ENCODE measurements around the gene TMEM225. TPM values are rescaled to one million over a fixed set of nuclear protein-coding genes. Genes with fewer than 3 reads are reported as not detected.

Gene TMEM225, protein sequence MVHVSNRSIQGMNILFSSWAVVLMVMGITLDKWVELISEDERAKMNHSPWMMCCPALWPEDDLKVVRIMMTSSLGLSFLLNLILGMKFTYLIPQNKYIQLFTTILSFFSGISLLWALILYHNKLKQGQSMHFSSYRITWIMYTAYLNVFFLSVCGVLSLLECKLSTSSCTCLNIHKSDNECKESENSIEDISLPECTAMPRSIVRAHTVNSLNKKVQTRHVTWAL
- total RNA-seq, result not detected in 2 replicates

DNA sequence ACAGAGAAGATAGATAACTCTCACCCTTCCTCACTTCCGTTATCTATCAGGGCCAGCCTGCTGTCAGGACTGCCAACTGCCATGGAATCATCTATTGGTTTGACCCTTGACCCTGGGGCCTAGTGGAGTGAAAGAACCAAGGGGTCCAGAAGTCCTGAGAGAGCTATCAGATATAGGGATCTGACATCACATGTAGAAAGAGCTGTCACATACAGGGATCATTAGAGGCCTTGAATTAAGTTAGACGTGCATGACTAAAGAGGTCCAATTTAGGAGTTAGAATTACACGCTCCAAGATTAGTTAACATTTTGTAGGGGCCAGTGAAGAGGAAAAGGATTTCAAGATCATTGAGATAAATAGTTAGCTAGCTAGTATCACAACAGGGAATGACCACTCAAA, at the start of gene TMEM225:
TMEM225 (minus strand) TSS at position 101 of the 400 bp plus-strand sequence. CDS start 245 bp downstream, outside the sequence.
- H3K36me3 ChIP-seq (ENCODE audit: control insufficient read depth, insufficient read depth, low read length), result no peaks in the 10 kb centered on the region
- H3K4me3 ChIP-seq (ENCODE audit: low read depth, low read length), result no peak within 1 kb of the TSS
- no peaks in the 10 kb centered on the region for H3K27me3 ChIP-seq (ENCODE audit: control insufficient read depth, insufficient read depth, low read length)
- TF ChIP-seq, protein P1, sequence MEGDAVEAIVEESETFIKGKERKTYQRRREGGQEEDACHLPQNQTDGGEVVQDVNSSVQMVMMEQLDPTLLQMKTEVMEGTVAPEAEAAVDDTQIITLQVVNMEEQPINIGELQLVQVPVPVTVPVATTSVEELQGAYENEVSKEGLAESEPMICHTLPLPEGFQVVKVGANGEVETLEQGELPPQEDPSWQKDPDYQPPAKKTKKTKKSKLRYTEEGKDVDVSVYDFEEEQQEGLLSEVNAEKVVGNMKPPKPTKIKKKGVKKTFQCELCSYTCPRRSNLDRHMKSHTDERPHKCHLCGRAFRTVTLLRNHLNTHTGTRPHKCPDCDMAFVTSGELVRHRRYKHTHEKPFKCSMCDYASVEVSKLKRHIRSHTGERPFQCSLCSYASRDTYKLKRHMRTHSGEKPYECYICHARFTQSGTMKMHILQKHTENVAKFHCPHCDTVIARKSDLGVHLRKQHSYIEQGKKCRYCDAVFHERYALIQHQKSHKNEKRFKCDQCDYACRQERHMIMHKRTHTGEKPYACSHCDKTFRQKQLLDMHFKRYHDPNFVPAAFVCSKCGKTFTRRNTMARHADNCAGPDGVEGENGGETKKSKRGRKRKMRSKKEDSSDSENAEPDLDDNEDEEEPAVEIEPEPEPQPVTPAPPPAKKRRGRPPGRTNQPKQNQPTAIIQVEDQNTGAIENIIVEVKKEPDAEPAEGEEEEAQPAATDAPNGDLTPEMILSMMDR (IDR thresholded peaks at IDR 0.05; ENCODE audit: insufficient read depth, low read length, poor library complexity, severe bottlenecking), result no peak
- DNase-seq (ENCODE audit: low read depth), result no peak

DNA sequence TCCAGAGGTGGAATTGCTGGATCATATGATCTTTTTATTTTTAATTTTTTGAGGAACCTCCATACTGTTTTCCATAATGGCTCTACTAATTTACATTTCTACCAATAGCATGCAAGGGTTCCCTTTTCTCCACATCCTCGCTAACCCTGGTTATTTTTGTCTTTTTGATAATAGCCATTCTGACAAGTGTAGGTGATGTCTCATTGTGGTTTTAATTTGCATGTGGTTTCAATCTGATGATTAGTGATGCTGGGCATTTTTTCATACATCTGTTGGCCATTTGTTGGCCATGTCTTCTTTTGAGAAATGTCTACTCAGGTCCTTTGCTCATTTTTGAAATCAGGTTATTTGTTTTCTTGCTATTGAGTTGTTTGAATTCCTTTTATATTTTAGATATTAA, 38.6 kb upstream of the TMEM225 start:
- no peak overlapping the region for H3K4me3 ChIP-seq (ENCODE audit: low read depth, low read length)
- no peaks in the 10 kb centered on the region for H3K36me3 ChIP-seq (ENCODE audit: control insufficient read depth, insufficient read depth, low read length)
- no peaks in the 10 kb centered on the region for H3K27me3 ChIP-seq (ENCODE audit: control insufficient read depth, insufficient read depth, low read length)
- TF ChIP-seq, protein P1 (IDR thresholded peaks at IDR 0.05; ENCODE audit: insufficient read depth, low read length, poor library complexity, severe bottlenecking), result no peak
- DNase-seq (ENCODE audit: low read depth), result no peak

DNA sequence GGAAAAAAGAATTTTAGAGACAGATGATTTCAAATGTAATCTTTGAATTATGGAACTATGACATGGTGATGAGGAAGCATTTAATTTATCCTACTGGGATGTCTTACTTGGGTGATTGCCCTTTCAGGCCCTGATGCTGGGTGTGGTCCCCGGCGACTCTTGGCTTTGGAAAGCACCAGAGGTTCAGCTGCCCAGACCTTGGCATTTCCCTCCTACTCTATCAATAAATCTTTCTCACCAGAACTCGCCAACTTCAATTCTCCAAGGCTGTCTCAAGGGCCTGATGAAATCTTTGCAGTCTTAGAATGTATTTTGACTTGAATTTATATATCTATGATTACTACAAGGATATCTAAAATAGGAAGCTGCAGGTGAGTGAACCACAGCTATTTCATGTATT, 35.5 kb upstream of the TMEM225 start:
- Histone ChIP-seq H3K4me3 (ENCODE audit: low read depth, low read length) (no peak overlapping the region), H3K27me3 (ENCODE audit: control insufficient read depth, insufficient read depth, low read length) (no peaks in the 10 kb centered on the region), H3K36me3 (ENCODE audit: control insufficient read depth, insufficient read depth, low read length) (no peaks in the 10 kb centered on the region)
- TF ChIP-seq, protein P1 (IDR thresholded peaks at IDR 0.05; ENCODE audit: insufficient read depth, low read length, poor library complexity, severe bottlenecking), result no peak
- no peak for DNase-seq (ENCODE audit: low read depth)

DNA sequence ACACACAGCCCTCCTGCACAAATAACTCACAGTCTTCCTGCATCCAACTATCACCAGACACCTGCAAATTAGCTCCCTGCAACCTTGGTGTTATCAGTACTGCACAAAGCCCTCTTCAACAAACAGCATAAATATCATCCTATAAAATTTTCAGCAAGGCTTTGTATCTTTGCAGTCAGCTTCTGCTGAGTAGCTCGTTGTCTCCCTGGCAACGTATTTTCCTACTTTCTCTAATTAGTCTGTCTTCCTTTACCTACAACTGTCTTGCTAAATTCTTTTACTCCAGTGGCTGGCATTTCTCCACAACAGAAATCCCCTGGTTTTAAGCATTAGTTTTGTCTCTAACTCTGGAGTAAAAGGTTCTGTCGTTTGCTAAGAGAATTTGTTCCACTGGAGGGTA, 20.4 kb upstream of the TMEM225 start:
- no peaks in the 10 kb centered on the region for H3K27me3 ChIP-seq (ENCODE audit: control insufficient read depth, insufficient read depth, low read length)
- H3K4me3 ChIP-seq (ENCODE audit: low read depth, low read length), result no peak overlapping the region
- DNase-seq (ENCODE audit: low read depth), result no peak
- H3K36me3 ChIP-seq (ENCODE audit: control insufficient read depth, insufficient read depth, low read length), result no peaks in the 10 kb centered on the region
- TF ChIP-seq, protein P1 (IDR thresholded peaks at IDR 0.05; ENCODE audit: insufficient read depth, low read length, poor library complexity, severe bottlenecking), result no peak

DNA sequence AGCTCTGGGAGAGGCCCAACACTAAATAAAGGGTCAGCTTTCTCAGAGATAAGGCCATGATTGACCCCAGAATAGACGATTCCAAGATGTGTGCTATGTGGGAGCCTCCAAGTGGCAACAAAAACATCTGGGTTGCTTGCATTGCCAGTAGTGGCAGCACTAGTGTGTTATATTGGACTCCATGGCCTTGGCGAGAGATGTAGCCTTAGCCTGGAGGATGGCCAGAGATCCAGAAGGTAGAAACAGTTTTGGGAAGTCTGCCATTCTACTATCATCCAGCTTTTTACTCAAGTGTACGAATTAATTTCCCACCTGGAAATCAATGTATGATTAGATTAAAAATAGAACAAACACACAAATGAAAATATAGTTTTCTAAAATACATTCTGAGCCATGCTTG, 19.5 kb upstream of the TMEM225 start:
- no peak overlapping the region for H3K4me3 ChIP-seq (ENCODE audit: low read depth, low read length)
- TF ChIP-seq, protein P1 (IDR thresholded peaks at IDR 0.05; ENCODE audit: insufficient read depth, low read length, poor library complexity, severe bottlenecking), result no peak
- H3K27me3 ChIP-seq (ENCODE audit: control insufficient read depth, insufficient read depth, low read length), result no peaks in the 10 kb centered on the region
- no peak for DNase-seq (ENCODE audit: low read depth)
- H3K36me3 ChIP-seq (ENCODE audit: control insufficient read depth, insufficient read depth, low read length), result no peaks in the 10 kb centered on the region

DNA sequence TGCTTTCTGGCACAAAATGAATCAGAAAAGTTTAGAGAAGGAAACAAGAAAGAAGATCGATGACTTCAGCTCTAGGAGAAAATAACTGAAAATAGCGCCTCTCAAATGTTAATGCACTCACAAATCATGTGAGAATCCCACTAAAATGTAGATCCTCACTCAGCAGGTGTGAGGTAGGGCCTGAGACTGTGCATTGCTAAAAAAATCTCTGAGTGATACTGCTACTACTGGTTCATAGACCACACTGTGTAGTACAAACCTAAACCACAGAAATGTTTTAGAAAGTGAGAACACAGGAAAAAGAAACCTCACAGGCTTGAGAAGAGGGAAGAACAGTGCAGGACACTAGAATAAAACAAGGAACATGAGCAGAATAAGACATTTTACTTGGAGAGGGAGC, 18.5 kb upstream of the TMEM225 start:
- H3K36me3 ChIP-seq (ENCODE audit: control insufficient read depth, insufficient read depth, low read length), result no peaks in the 10 kb centered on the region
- DNase-seq (ENCODE audit: low read depth), result no peak
- TF ChIP-seq, protein P1 (IDR thresholded peaks at IDR 0.05; ENCODE audit: insufficient read depth, low read length, poor library complexity, severe bottlenecking), result no peak
- no peak overlapping the region for H3K4me3 ChIP-seq (ENCODE audit: low read depth, low read length)
- H3K27me3 ChIP-seq (ENCODE audit: control insufficient read depth, insufficient read depth, low read length), result no peaks in the 10 kb centered on the region
